22Rv1 (cell line): ENCODE data around the gene PCGF1.

Experiments used
- CTCF ChIP-seq: fragments of 450-650 bp; IDR thresholded peaks from 2 replicates; pipeline ENCODE4 v1.5.1; 2017; ENCODE audit warnings: mild to moderate bottlenecking
- ZFX ChIP-seq: fragments of 450-650 bp; IDR thresholded peaks from 2 replicates; pipeline ENCODE4 v1.6.1; 2017; ENCODE audit warnings: antibody characterized with exemption, borderline replicate concordance

GRCh38 chr2:74489906-74490305 is 17.6 kb downstream of the PCGF1 start:
- TF ChIP-seq CTCF: no peak
- TF ChIP-seq ZFX: no peak
